Kidney glomerular epithelial cell (primary cell): Measurements from ENCODE around the gene LPAR5.

Source experiments
- DNase-seq: peaks from one replicate; lab custom pipeline; 2025; lab: John Stamatoyannopoulos, UW

LPAR5 gene

GRCh38 chr12:6635856-6636531 is at the start of gene LPAR5:
LPAR5 (minus strand) TSS chr12:6635959; CDS start chr12:6621248, 14,711 bp downstream.
- DNase-seq = peak; percentile 20

DNA sequence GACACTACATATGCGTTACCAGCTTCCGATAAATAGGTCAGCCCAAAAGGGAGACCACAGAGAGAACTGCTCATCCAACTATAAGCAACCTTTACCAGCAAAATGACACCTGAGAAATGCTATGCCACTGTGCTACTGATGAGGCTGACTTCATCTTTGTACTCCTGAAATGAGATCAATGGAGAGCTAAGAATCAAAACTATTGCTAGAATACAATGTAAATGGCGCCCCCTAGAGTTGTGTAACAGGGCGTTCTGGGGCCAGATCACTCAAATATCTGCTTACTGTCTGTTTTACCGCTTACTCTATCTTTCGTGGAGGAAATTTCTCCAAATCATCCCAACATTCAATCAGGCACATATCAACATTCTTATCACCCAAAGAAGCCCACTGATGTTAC is 48.9 kb upstream of the LPAR5 start:
- DNase-seq = no peak

DNA sequence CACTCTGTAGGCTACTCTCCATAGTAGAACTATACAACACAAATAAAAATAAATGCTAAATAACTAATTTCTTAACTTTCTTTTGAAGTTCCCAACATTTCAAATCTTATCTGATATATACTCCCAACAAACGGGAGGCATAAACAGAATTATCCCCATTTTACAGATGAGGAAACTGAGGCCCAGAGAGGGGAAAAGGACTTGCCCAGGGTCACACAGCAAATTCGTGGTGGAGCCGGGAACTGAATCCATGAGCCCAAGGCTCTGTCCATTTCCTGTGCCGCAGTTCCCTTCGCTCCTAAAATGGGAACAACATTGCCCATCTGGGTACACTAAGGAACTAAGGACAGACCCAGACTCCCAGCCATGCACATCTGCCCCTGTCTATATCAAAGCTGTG is 41.2 kb upstream of the LPAR5 start:
- DNase-seq = no peak

- no peak for DNase-seq
These were observed 36.4 kb upstream of the LPAR5 start for GRCh38 chr12:6672143-6672542.

- no peak for DNase-seq
These were observed 31.9 kb upstream of the LPAR5 start for GRCh38 chr12:6667559-6668210.

DNA sequence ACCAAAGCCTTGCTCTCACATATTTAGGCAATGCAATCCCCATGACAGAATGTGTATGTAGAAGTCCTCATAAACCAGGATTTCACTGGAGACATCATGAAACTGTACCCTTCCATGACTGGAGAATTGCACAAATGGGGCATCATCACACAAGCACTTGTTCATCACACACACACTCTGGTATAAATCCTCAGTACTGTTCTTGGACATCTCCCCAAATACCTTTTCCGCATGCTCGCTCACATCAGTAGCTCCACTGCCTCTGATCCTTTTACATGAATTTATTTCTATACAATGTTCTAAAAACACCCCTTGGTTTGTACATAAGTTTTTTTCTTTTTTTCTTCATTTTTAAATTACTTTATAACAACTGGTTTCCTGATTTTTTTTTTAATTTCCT is 30.5 kb upstream of the LPAR5 start:
- DNase-seq = peak; percentile 6

DNA sequence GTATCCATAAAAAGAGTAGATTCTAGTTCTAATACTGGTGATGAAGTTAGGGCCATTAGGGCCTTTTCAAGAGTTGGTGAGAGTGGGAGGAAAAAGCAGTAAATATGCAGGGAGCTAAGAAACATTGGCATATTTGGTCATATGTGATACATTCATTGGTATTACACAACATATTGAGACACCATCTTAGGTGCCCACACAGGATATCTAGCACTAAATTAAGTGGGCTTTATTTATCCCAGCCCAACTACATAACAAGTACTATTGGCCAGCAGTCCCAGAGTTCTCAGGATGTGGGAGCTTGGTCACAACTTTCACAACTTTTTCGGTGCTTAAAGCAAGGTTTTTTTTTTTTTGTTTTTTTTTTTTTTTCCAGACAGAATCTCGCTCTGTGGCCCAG is 29.1 kb upstream of the LPAR5 start:
- no peak for DNase-seq

- peak; percentile 99 for DNase-seq
These were observed 27.4 kb upstream of the LPAR5 start, which contains the start of gene ING4 for GRCh38 chr12:6662906-6663742. ING4 (minus strand) TSS chr12:6663119; CDS start chr12:6663101, 18 bp downstream.

GRCh38 chr12:6662602-6662905 is 26.8 kb upstream of the LPAR5 start:
- no peak for DNase-seq

GRCh38 chr12:6653987-6654386 is 18.2 kb upstream of the LPAR5 start:
- no peak for DNase-seq

DNA sequence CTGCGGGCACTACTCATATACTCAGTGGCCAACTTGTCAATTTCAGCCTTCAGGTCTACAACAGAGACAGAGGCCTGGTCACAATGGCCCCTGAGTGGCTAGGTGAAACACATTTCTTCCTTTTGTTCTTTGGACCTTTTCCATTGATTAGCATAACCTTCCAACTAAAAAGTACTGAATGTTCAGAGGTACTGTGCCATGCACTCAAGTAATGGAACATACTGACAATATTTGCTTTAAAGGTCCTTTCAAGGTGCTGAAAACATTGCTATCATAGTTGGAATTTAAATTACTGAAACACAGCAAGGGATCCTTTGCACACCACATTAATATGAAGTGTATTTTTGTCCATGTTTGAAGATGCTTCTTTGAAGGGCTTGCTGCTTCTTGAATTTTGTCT is 17.6 kb upstream of the LPAR5 start:
- DNase-seq = no peak

DNA sequence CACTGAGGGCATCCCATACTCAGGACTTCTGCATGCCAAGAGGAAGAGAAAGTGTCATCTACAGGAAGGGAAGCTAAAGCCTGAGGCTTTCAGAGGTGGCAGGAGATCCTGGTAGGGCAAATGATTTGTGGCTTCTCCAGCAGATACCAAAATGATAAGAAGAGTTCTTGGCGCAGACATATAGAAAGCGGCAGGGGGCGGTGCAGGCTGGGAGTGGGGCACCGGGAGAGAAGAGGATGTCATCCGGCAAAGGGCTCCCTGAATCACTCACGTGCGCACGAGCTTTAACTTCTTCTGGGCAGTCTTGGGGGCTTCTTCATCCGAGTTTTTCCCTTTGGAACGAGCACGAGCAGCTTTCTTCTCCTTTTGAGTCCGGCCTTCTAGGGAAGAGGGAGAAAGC is 16.6 kb upstream of the LPAR5 start:
- no peak for DNase-seq

- no peak for DNase-seq
These were observed 15.1 kb upstream of the LPAR5 start for GRCh38 chr12:6650832-6651231.

GRCh38 chr12:6647083-6647604 is 11.4 kb upstream of the LPAR5 start, which contains the start of gene ACRBP:
ACRBP (minus strand) TSS chr12:6647432; CDS start chr12:6647366, 66 bp downstream.
- no peak for DNase-seq

- DNase-seq = no peak
These were observed 10.7 kb upstream of the LPAR5 start for GRCh38 chr12:6646276-6647082.

- no peak for DNase-seq
These were observed 9.1 kb upstream of the LPAR5 start for GRCh38 chr12:6644903-6645302.

DNA sequence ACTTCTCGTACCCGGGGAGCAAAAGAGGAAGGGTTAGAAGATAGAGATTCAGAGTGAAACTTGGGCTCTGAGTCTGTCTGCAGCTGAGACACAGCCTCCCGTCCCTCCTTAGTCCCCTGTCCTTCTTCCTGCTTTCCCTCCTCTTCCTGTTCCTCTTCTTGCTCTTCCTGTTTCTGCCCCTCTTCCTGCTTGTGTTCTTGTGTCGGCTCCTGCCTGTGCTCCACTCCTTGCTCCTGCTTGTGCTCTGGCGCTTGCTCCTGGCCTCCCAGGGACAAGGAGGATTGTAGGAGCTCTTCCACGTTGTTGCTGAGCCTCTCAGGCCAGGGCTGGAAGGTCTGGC is 8.5 kb upstream of the LPAR5 start:
- DNase-seq = no peak

- DNase-seq = no peak
These were observed 8.0 kb upstream of the LPAR5 start for GRCh38 chr12:6643569-6644256.

GRCh38 chr12:6641131-6641530 is 5.4 kb upstream of the LPAR5 start:
- DNase-seq = no peak

DNA sequence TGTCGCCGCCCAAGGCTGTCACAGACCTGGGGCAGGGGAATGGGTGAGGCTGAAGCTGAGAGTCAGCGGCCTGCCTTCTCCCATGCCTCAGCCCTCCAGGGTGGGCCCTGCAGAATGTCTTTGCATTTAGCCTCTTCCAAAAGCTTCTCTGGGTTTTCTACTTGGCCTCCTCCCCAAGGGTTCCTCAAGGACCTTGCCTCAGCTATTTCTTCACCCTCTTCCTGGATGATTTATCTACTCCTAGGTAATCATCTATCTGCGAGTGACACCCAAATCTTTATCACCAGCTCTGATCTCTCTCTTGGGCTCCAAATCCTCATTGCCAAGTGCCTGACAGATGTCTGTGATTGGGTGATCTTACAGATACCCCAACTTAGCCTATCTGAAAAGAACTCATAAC is 4.7 kb upstream of the LPAR5 start:
- DNase-seq = no peak

DNA sequence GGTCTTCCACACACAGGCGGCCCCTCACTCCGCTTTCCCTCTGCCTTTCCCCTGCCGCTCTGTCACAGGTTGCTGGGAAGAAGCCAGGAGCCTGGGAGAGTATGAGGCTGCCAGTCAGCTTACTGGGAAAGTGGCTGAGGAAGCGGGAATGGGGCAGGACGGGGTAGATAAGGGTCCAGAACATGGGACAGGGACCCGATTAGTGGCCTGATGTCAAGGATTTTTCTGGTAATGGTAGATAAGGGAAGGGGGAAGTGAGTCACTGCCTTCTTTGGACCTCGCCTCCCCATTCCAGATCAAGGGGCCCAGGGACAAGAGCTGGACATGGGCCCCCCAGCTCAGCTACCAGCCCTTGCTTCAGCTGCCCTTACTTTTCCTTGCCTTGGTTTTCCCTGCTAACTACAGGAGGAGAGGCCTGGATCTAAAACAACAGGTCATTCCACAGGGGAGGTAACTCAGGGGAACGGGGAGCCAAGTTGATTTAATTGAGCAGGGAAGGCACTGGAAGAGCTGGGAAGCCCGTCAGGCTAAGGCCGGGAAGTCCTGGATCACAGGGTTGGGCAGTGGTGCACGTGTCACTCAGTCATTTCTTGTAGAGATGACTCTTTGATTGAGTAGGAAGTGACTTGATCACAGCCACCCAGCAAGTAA is 3.5 kb upstream of the LPAR5 start:
- no peak for DNase-seq
